Measurements from ENCODE around the gene NIBAN1. TPM values are rescaled to one million over a fixed set of nuclear protein-coding genes. Genes with fewer than 3 reads are reported as not detected.

Gene NIBAN1
- total RNA-seq, 1 donor from 2014 or later, result 33.3 TPM

DNA sequence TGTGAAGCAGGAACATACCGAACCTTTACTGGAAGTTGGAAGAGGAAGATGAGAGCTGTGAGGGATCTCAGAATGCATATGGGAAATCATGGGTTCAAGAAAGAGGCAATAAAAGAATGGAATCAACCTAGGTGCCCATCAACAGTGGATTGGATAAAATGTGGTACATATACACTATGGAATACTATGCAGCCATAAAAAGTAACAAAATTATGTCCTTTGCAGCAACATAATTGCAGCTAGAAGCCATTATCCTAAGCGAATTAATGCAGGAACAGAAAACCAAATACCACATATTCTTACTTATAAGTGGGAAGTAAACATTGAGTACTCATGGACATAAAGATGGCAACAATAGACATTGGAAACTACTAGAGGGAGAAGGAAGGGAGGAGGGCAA, 40.4 kb downstream of the NIBAN1 start:
- H3K27ac ChIP-seq, result no peak overlapping the region
- no peak for DNase-seq
- no peak overlapping the region for H3K4me3 ChIP-seq
- ATAC-seq, result no peak
- no peaks in the 10 kb centered on the region for H3K9me3 ChIP-seq
- no peak for TF ChIP-seq CTCF (IDR thresholded peaks at IDR 0.05)
- intact Hi-C loops (cut with DNase I), result no loop called here
- H3K27me3 ChIP-seq, result no peaks in the 10 kb centered on the region
- H3K36me3 ChIP-seq, result no peaks in the 10 kb centered on the region
- H3K4me1 ChIP-seq, result peaks cover 9% of the 10 kb centered on the region

GRCh38 chr1:184932319-184932718, 42.0 kb downstream of the NIBAN1 start:
- Histone ChIP-seq H3K27me3 (no peaks in the 10 kb centered on the region), H3K9me3 (no peaks in the 10 kb centered on the region), H3K36me3 (no peaks in the 10 kb centered on the region), H3K4me1 (peaks cover 9% of the 10 kb centered on the region), H3K4me3 (no peak overlapping the region), H3K27ac (no peak overlapping the region)
- ATAC-seq (no peak), DNase-seq (no peak)
- TF ChIP-seq CTCF (IDR thresholded peaks at IDR 0.05), result no peak
- intact Hi-C loops (cut with DNase I), result no loop called here

DNA sequence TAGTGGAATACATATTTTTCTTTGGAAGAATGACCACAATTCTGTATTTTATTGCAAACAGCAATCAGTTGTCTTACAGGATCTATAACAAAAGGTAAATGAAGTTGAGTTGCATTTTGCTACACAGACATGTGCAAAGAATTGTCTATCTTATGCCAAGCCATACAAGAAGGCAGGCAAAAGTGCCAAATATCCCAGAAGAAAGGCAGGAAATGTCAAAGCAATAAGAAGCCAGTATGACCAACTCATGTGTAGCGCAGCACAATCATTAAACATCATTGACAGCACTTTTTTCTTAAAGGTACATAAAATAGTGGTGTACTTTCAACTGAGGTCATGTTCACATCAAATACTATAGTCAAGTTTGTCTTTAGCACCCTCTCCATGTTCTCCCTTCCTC, 42.7 kb downstream of the NIBAN1 start:
- TF ChIP-seq CTCF (IDR thresholded peaks at IDR 0.05), result no peak
- Histone ChIP-seq H3K4me3 (no peak overlapping the region), H3K9me3 (no peaks in the 10 kb centered on the region), H3K4me1 (peaks cover 9% of the 10 kb centered on the region), H3K27ac (no peak overlapping the region), H3K27me3 (no peaks in the 10 kb centered on the region), H3K36me3 (no peaks in the 10 kb centered on the region)
- ATAC-seq (no peak), DNase-seq (no peak)
- intact Hi-C loops (cut with DNase I), result no loop called here

GRCh38 chr1:184930645-184931044, 43.7 kb downstream of the NIBAN1 start:
- ATAC-seq, result no peak
- H3K27me3 ChIP-seq, result no peaks in the 10 kb centered on the region
- no peaks in the 10 kb centered on the region for H3K36me3 ChIP-seq
- no peak for DNase-seq
- intact Hi-C loops (cut with DNase I), result no loop called here
- H3K9me3 ChIP-seq, result no peaks in the 10 kb centered on the region
- H3K27ac ChIP-seq, result no peak overlapping the region
- no peak overlapping the region for H3K4me3 ChIP-seq
- TF ChIP-seq CTCF (IDR thresholded peaks at IDR 0.05), result no peak
- peaks cover 9% of the 10 kb centered on the region for H3K4me1 ChIP-seq

- H3K4me3 ChIP-seq, result no peak overlapping the region
- H3K36me3 ChIP-seq, result no peaks in the 10 kb centered on the region
- DNase-seq (no peak), ATAC-seq (no peak)
- intact Hi-C loops (cut with DNase I), result no loop called here
- no peak overlapping the region for H3K27ac ChIP-seq
- H3K27me3 ChIP-seq, result no peaks in the 10 kb centered on the region
- H3K9me3 ChIP-seq, result no peaks in the 10 kb centered on the region
- peaks cover 9% of the 10 kb centered on the region for H3K4me1 ChIP-seq
- TF ChIP-seq CTCF (IDR thresholded peaks at IDR 0.05), result no peak
Measured at GRCh38 chr1:184930232-184930631, 44.1 kb downstream of the NIBAN1 start.

DNA sequence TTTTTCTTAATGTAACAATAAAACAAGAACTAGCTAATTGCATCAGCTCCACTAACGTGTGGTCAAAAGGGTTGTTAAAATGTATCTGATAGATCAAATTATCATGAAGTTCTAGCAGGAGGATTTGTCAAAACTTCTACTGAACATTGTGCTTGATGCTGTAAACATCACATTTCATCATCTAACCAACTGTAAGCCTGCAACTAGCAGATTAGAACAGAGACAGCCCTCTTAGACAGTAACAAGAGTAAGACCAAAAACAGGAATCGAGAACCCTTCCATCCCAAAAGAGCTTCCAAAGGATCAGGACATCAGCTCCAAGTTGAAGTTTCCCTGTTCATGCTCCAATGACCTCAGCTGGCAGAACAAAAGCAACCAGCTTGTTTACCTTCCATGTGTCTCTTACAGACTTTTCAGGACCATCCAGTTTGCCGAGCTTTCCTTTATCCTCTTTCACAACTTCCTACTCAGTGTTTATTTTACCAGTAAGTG, 44.6 kb downstream of the NIBAN1 start:
- ATAC-seq (no peak), DNase-seq (no peak)
- Histone ChIP-seq H3K9me3 (no peaks in the 10 kb centered on the region), H3K4me1 (peaks cover 9% of the 10 kb centered on the region), H3K4me3 (no peak overlapping the region), H3K36me3 (no peaks in the 10 kb centered on the region), H3K27ac (no peak overlapping the region), H3K27me3 (no peaks in the 10 kb centered on the region)
- TF ChIP-seq CTCF (IDR thresholded peaks at IDR 0.05), result no peak
- intact Hi-C loops (cut with DNase I), result no loop called here

Measured in upper lobe of right lung (tissue), 1 donor.